NCI-H345 treated with DMSO at 0.1 percent for 48 hours (cell line): ENCODE data around the gene LYPD6.

Experiments
- DNase-seq: peaks from one replicate; lab custom pipeline; 2025; ENCODE audit not compliant: unreplicated experiment; lab: John Stamatoyannopoulos, UW

Gene LYPD6

DNA sequence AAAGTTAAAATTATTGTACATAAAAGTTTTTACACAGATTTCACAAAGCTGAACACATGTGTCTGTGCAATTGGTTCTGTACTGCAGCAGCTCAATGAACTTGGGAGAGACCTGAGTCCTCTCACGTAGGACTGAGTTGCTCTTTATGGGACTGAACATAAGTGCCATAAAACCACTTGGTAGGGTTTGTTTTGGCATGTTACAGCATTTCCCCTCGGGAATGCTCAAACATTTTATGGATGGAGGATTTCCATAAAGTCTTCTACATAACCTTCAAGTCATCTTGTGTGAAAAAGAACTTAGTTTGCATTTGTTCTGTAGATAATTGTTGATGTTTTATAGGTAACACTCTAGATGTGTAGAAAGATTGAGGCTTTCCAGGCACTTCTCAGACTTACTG lies 15.9 kb downstream of the LYPD6 start:
- no peak for DNase-seq

DNA sequence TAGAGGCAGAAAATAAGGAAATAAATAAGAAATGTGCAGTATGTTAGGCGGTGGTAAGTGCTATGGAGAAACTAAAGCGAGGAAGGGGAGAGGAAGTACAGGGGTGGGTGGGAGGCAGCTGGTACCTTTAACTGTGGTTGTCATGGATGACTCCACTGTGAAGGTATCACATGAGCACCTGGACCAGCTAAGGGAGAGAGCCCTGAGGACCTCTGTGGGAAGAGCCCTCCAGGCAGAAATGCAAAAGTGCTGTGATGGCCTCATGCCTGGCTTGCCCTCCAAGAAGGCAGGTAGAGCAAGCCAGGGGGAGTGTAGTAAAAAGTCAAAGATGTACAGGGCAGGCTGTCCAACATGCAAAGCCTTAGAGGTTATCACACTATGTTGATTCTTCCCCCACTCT lies 17.9 kb downstream of the LYPD6 start:
- no peak for DNase-seq

DNA sequence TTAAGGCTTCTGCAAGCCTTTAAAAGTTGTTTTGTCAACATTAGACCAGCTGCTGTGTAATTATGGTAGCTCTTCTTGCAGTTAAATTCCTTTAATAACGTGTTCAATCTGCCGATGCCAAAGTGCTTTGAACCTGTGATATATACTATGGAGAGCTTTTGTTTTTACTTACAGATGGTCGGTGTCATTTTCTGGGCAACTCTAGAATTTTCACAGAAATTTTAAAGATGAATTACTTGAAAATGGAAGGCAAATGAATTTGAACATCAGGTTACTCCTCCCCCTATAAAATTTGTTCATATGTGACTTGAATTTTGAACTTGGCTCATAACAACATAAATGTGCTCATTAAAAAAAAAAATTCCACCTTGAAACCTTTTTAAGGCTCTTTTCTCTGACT lies 23.0 kb downstream of the LYPD6 start:
- no peak for DNase-seq

DNA sequence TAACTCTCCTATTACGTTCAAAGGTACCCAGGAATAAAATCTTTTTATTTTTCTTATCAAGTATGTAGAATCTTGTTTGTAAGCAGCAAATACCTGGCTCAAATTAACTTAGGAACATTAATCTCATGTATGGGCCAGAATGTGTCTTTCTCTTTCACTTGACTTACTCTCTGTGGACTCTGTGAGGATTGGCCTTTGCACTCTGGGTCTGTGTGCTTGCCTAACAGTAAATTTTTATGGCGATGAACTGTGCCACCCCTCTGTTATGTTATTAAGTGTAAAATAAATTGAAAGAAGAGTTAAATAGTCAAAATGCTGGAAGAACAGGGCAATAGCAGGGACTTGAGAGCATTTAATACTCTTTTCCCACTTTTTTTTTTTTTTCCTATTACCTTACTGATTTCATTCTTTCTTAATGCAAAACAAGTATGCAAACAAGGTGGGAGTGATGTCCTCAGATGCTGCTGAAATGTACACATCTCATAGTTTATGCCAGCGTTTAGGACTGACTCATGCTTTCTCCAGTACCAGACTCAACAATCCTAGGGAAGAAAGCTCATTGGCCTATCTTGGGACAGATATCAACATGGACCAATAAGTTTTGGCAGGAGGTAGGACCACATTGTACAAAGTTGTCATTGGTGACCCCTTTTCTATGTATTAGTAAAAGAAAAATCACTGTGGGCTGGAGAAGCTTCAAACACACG lies 25.5 kb downstream of the LYPD6 start:
- DNase-seq, result no peak

DNA sequence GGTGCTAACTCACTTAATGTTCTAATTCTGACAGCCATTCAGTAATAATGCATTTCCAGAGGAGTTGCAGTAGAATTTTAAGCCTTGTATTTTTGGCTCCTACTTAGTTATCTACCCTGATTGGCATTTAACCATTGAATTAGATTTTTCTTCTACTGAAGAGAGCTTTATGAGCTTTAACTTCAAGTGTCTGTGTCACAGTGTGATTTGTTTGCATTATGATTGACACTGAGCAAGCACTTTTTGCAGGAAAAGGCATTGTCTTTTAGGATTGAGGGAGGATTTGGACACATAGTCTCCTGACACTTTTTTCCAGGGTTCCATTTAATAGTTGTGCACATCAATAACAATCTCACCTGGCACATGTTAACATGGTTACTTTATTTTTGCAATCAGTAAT lies 26.7 kb downstream of the LYPD6 start:
- DNase-seq, result no peak

DNA sequence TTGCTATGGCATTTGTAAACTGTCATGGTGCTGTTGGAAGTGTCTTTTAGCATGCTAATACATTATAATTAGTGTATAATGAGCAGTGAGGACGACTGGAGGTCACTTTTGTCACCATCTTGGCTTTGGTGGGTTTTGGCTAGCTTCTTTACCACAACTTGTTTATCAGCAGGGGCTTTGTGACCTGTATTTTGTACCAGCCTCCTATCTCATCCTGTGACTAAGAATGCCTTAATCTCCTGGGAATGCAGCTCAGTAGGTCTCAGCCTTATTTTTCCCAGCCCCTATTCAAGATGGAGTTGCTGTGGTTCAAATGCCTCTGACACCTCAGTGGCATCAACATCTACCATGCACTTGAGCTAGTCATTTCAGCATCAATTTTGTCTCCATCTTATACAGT lies 29.7 kb downstream of the LYPD6 start:
- DNase-seq, result no peak

DNA sequence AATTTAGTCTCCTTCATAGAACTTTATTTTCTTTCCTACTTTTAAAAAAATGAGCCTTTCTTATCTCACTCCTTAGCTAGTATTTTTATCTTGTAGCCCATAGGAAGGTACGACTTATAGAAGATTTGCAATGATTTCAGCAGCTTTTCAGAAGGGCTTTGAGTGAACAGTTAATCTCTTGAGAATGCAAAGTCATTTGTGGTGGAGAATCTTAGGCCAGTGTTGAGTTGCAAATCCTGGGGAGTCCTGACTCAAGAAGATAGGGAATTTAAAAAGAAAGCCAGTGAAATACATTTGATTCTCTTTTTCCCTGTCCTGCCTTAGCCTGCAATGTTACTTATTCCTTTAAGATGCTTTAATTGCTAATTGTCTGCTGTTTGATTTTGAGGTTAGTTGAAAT lies 33.6 kb downstream of the LYPD6 start:
- no peak for DNase-seq

DNA sequence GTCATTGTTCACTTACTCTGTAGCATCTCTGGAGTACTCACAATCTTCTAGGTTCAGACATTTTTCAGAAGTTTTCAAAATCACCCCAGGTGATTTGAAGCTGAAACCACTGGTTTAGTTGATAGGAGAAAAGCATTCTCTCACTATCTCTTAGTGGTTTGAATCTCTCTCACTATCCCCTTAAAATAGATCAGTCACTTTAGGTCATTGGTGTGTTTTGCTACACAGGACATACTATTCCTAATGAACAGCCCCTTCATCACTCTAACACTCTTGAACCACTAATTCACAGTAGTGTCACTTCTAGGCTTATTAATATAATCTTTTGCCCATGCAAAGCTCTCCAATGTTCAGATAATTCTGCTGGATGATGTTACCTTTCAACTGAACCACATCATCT lies 34.5 kb downstream of the LYPD6 start:
- DNase-seq, result no peak

DNA sequence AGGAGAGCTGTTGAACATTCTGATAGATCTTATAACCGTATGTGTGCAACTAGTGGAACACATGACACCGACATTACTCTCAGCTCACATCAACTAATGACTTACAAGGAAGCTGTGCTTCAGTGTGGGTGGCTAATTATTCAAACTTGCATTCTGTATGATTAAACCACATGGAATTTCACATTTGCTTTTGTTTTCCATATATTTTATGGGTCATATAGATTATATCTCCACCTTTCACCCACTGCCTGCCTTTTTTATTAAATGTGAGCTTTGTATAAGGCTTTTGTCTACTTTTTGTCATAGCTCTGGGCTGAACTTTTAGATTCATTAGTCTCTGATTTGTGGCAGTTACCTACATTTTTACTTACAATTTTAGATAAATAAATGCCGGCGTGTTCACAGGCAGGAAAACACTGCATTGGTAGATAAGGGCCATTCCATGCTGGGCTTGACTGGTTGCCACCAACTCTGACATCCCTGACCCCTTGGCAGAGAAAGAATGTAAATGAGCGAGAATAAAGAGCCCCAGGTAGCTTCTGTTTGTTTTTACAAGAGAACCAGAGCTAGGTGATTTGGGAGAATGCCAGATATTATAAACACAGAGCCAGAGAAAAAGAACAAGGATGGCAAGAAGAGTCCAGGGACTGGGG lies 35.7 kb downstream of the LYPD6 start:
- DNase-seq, result peak; percentile 87

DNA sequence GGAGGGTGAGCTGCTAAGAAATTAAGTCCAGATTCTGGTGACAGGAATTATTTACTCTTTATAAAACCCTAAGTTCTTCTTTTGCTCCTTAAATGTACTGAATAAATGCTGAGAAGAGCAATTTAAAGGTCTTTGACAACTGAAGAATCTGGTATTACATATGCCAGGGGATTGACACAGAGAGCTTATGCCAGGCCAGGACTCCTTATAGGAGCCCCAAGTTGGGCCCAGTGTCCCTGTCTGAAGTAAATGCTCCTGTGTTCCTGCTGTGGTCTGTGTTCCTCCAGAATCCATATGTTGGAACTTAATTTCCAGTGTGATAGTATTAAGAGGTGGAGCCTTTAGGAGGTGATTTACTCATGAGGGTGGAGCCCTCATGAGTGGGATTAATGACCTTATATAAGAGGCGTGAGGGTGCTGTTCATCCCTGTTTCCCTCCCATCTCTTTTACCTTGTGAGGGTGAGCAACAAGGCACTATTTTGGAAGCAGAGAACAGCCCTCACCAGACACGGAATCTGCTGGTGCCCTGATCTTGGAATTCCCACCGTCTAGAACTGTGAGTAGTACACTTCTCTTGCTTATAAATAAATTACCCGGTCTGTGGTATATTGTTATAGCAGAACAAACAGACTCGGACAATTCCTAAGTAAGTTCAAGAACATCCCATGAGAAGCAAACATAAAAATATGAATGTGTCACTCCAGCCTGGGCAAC lies 39.8 kb downstream of the LYPD6 start:
- DNase-seq, result no peak

DNA sequence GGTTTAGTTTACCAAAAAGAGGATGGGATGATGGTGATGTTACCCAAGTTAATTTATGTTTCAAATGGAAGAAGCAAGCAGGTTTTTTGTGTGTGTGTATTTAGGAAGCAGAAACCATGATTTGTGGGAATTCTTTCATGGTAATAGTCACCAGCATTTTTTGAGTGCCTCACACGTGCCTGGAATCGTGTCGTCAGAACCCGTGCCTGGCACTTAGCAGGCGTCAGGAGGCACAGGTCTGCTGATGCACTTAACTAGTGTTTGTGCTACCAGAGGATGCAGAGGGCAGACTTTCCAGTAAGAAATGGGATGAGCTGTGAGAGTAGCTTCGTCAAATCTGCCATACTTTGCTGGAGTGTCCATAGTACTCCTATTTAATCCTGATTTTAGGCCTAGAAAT lies 41.1 kb downstream of the LYPD6 start:
- DNase-seq, result no peak

DNA sequence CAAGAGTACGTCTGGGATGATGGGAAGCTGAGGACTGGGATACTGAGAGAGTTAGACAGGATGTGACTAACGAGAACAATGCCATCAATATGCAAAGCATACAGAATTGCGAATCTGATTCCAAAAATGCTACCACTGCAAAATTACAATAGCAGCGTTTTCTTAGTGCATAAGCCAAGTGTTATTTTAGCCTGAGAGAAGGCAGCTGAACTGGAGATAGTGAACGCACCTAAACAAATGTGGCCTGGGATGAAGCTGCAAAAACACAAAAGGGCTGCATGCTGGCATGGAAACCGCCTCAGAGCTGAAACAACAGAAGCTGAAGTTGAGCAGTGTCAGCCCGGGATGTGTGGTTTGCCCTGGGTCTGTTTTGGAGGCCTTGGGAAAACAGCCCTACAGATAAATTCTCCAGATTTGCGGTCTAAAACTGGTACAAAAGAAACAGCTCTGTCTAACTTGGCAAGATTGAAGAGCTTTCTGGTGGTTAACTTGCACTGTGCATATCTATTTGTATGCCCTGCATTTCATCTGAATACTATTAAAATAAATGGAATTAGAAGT lies 45.5 kb downstream of the LYPD6 start:
- no peak for DNase-seq

DNA sequence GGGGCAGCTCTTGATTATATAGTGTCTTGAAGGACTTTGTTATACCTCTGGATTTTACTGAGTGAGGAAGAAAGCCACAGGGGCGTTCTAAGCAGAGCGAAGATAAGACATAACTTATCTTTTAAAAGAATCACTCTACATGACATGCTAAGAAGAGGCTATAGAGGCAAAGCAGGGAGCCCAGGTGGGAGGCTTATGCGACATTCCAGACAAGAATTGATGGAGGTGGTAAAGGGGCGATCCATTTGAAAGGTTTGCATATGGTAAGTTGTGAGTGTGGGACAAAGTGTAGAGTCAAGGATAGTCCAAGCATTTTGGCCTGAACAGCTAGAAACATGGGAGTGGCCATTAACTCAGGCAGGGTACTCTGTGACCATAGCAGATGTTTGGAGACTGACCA lies 49.8 kb downstream of the LYPD6 start:
- no peak for DNase-seq

DNA sequence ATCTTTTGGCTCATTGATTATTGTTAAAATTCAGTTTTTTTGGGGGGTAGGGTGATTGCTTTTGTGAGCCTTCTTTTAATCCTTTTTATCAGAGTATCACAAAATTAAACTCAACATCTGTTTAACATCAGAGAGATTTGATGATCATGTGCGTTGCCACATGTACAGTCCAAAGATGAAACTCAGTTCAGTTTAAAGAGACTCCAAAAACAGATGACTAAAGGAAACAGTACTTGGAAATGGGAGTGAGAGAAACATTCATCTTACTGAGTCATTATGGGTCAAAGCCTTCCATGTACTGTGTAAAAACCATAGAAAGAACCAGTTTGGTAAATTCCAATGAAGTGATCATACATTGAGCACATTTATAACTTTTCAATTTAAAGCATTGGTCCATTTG lies 53.0 kb downstream of the LYPD6 start:
- DNase-seq, result no peak

DNA sequence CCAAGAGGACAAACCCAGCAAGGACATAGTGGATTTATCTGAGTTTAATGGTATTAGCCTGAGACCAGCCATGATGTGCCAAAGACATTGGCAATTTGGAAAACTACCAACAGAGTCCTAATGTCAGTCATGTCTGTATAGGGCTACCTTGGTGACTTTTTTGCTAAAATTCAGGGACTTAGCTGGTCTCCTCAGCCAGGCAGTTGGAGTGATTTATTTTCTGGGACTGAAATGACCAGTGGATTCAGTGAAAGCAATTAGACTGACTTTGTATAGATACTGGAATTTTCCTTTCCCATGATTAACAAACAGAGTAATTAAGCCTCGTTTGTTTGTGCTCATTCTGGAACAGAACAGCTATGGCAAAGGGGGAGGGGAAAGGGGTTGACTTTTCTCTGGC lies 55.0 kb downstream of the LYPD6 start:
- DNase-seq, result no peak

DNA sequence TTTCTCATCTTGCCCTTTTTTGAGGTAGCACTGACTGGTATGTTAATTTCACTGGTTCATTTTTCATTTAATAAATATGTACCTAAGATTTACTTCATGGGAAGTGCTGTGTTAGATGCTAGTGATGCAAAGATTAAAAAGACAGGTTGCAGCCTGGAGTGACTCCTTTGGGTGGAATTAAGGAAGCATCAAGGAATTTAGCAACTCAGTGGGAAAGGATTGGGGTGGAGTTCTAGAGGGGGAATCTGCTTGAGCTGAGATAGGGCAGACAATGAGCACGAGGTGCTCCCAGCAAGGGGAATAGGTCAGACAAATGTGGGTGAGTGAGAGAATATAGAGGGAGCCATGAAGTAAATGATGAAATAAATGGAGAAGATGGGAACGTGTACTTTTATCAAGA lies 57.0 kb downstream of the LYPD6 start:
- DNase-seq, result no peak

DNA sequence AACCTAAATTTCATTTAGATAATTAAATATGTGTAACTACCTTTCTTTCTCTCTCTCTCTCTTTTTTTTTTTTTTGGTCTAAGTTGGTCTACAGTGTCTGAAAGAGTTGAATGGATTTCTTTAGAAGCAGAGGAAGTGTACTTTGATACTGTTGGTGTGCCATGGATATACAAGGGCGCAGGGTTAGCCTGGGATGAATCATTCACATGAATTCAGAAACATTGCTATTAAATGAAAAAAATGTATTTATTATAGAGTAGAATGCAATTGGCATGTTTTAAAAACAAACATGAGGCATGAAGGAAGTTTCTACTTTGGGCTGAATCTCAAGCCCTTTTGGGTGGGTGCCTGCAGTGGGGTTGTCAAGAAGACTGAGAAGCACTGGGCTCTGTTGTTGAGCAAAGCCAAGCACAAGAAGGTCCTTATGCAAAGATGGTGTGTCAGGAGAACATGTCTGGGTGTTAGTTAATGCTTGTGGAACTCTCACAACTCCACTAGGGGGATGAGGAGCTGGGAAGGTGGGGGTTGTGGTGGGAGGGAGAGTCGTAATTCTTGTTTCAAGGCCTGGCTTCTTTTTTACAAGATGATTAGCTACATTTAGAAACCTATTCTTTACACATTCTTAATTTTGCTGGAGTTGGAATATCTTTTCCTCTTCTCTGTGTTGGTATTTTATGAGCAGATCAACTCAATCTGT lies 57.9 kb downstream of the LYPD6 start:
- DNase-seq, result no peak

DNA sequence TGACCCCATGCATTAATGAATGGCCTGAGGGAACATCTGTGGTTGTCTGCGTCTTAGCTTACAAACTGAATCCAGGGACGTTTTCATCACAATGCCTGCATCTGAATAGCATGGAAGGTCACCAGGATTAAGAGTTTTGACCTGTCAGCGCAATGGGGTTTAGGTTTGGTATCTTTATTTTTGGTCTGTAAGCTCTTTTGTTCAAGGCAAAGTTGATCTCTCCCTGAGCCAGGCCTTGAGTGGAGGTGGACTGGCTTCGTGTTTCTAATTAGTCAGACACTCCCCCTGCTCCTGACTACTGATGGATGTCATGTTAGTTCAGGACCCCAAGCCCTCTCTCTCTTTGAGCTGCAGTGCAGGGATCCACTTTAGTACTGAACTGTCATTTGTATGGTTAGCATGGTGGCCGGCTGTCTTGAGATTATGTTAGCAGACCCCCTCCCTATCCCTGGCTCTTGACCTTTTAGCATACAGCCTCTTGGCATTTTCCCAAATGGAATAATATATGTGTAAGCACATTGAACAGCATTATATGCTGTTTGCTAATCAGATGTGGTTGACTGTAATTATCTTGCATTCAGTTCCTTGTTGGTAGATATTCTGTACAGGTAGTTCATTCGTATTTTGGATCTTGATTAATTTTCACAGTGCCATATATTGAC lies 59.2 kb downstream of the LYPD6 start:
- DNase-seq, result no peak

DNA sequence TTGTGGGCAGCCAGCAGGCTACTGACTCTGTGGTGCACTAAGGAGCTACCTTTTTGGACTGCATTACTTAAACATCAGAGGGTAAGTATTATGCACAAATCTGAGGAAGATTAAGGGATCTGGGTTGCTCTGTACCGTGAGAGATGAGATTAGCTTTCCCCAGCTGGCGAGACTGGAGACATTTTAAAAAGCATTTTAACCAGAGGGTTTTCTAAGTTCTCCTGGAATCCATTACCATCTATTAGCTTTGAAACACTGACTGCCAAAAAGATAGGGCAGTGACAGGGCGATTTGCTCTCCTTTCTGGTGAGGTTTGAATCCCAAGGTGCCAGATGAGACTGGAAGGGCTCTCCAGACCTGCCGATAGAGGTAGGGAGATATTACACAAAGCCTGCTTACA lies 63.2 kb downstream of the LYPD6 start:
- no peak for DNase-seq

DNA sequence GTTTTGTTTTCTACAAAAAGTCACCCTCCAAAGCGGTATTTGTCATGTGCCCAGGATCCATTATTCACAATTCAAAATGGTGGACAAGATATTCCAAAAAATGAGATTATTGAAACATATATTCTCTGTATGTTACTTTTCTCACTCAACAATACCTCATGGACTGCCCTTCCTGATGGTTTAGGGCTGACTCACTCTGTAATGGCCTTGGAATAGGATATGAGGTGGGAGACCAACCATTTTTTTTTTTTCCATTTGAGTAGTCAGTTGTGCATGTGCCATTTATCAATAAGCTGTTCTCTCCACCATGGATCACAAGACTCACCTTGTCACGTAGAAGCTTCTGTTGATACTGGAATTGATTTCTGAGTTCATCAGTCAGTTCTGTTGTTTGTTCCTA lies 64.5 kb downstream of the LYPD6 start:
- DNase-seq, result no peak
